GM19467 (cell line): ENCODE measurements around the gene NKX6-2.
"Not testable (repeated sequence)": the region's sequence is repeated elsewhere in the genome, so short reads cannot be mapped to it uniquely, and the experiment has no call there.

Experiments
- ATAC-seq: cut with Tn5 transposase; IDR thresholded peaks from one replicate; pipeline ENCODE4 v1.9.1; 2021; ENCODE audit warnings: mild to moderate bottlenecking, moderate library complexity; ENCODE audit not compliant: unreplicated experiment

Gene NKX6-2

GRCh38 chr10:132799865-132800264, 13.9 kb upstream of the NKX6-2 start:
- no peak for ATAC-seq

GRCh38 chr10:132798876-132799275, 12.9 kb upstream of the NKX6-2 start:
- no peak for ATAC-seq

- ATAC-seq = no peak
Observed at GRCh38 chr10:132798403-132798802, 12.5 kb upstream of the NKX6-2 start.

GRCh38 chr10:132797986-132798385, 12.0 kb upstream of the NKX6-2 start:
- not testable (repeated sequence) for ATAC-seq

- ATAC-seq = no peak
Observed at GRCh38 chr10:132796846-132797245, 10.9 kb upstream of the NKX6-2 start.

GRCh38 chr10:132793871-132794849, 8.2 kb upstream of the NKX6-2 start:
- no peak for ATAC-seq

GRCh38 chr10:132793213-132793612, 7.3 kb upstream of the NKX6-2 start:
- no peak for ATAC-seq

- ATAC-seq = no peak
Observed at GRCh38 chr10:132792796-132793195, 6.8 kb upstream of the NKX6-2 start.

- not testable (repeated sequence) for ATAC-seq
Observed at GRCh38 chr10:132792099-132792498, 6.2 kb upstream of the NKX6-2 start.

GRCh38 chr10:132790934-132791829, 5.2 kb upstream of the NKX6-2 start:
- ATAC-seq = no peak

- ATAC-seq = no peak
Observed at GRCh38 chr10:132790470-132790869, 4.5 kb upstream of the NKX6-2 start.

GRCh38 chr10:132789659-132790148, 3.8 kb upstream of the NKX6-2 start:
- ATAC-seq = no peak

- no peak for ATAC-seq
Observed at GRCh38 chr10:132788831-132789219, 2.9 kb upstream of the NKX6-2 start.

GRCh38 chr10:132788180-132788830, 2.4 kb upstream of the NKX6-2 start:
- no peak for ATAC-seq

GRCh38 chr10:132787495-132788179, 1.7 kb upstream of the NKX6-2 start:
- no peak for ATAC-seq

- ATAC-seq = no peak
Observed at GRCh38 chr10:132786884-132787494, 1.0 kb upstream of the NKX6-2 start.

- no peak for ATAC-seq
Observed at GRCh38 chr10:132786476-132786883, 533 bp upstream of the NKX6-2 start.

GRCh38 chr10:132784866-132785722, 853 bp downstream of the NKX6-2 start:
- ATAC-seq = no peak
